PC-9 (cell line): ENCODE data around the gene ADIRF.
"Not testable (repeated sequence)": the region's sequence is repeated elsewhere in the genome, so short reads cannot be mapped to it uniquely, and the experiment has no call there.

Experiments used
- EZH2 ChIP-seq: fragments of 200-600 bp; sonication (generic); IDR thresholded peaks from 2 replicates; pipeline ENCODE4 v1.8.0; 2017; ENCODE audit warnings: antibody characterized with exemption, low read depth
- TF ChIP-seq, protein P1 (sequence below): fragments of 200-600 bp; sonication (generic); conservative IDR thresholded peaks from 2 replicates; pipeline ENCODE4 v1.6.1; 2017; ENCODE audit warnings: mixed run types, antibody characterized with exemption, mild to moderate bottlenecking, moderate library complexity

DNA sequence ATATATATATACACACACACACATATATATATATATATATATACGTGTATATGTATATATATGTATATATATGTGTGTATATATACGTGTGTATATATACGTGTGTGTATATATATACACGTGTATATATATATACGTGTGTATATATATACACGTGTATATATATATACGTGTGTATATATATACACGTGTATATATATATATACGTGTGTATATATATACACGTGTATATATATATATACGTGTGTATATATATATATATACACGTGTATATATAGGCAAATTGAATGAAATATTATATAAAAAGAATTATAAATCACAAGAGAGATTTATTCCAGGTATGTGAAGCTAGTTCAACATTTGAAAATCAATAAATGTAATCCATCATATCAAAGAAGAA lies 23.1 kb downstream of the ADIRF start:
- TF ChIP-seq, protein P1, sequence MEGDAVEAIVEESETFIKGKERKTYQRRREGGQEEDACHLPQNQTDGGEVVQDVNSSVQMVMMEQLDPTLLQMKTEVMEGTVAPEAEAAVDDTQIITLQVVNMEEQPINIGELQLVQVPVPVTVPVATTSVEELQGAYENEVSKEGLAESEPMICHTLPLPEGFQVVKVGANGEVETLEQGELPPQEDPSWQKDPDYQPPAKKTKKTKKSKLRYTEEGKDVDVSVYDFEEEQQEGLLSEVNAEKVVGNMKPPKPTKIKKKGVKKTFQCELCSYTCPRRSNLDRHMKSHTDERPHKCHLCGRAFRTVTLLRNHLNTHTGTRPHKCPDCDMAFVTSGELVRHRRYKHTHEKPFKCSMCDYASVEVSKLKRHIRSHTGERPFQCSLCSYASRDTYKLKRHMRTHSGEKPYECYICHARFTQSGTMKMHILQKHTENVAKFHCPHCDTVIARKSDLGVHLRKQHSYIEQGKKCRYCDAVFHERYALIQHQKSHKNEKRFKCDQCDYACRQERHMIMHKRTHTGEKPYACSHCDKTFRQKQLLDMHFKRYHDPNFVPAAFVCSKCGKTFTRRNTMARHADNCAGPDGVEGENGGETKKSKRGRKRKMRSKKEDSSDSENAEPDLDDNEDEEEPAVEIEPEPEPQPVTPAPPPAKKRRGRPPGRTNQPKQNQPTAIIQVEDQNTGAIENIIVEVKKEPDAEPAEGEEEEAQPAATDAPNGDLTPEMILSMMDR = not testable (repeated sequence)
- TF ChIP-seq EZH2 = not testable (repeated sequence)
